GM18867 (cell line): ENCODE measurements around the gene TDO2.
"Not testable (repeated sequence)": the region's sequence is repeated elsewhere in the genome, so short reads cannot be mapped to it uniquely, and the experiment has no call there.

Experiments used
- ATAC-seq: cut with Tn5 transposase; IDR thresholded peaks from one replicate; pipeline ENCODE4 v1.9.1; 2021; ENCODE audit warnings: mild to moderate bottlenecking, moderate library complexity; ENCODE audit not compliant: unreplicated experiment

TDO2 gene

GRCh38 chr4:155906554-155907247 lies 3.2 kb downstream of the TDO2 start:
- ATAC-seq = no peak

- ATAC-seq = no peak
Measured at GRCh38 chr4:155907556-155907955, 4.1 kb downstream of the TDO2 start.

- peak; percentile 93 for ATAC-seq
Measured at GRCh38 chr4:155908187-155909139, 5.0 kb downstream of the TDO2 start.

GRCh38 chr4:155909615-155910226 lies 6.2 kb downstream of the TDO2 start:
- ATAC-seq = no peak

- no peak for ATAC-seq
Measured at GRCh38 chr4:155911905-155912304, 8.4 kb downstream of the TDO2 start.

- ATAC-seq = no peak
Measured at GRCh38 chr4:155914782-155915181, 11.3 kb downstream of the TDO2 start.

GRCh38 chr4:155921597-155921996 lies 18.1 kb downstream of the TDO2 start:
- ATAC-seq = no peak

- ATAC-seq = no peak
Measured at GRCh38 chr4:155924637-155925036, 21.1 kb downstream of the TDO2 start.

GRCh38 chr4:155929833-155930232 lies 26.3 kb downstream of the TDO2 start:
- ATAC-seq = no peak

- no peak for ATAC-seq
Measured at GRCh38 chr4:155930330-155930729, 26.8 kb downstream of the TDO2 start.

- no peak for ATAC-seq
Measured at GRCh38 chr4:155931634-155932033, 28.1 kb downstream of the TDO2 start.

GRCh38 chr4:155934634-155935033 lies 31.1 kb downstream of the TDO2 start:
- not testable (repeated sequence) for ATAC-seq

- no peak for ATAC-seq
Measured at GRCh38 chr4:155935389-155935986, 32.0 kb downstream of the TDO2 start.

GRCh38 chr4:155941085-155941790 lies 37.7 kb downstream of the TDO2 start:
- no peak for ATAC-seq

GRCh38 chr4:155941820-155942219 lies 38.3 kb downstream of the TDO2 start:
- no peak for ATAC-seq

GRCh38 chr4:155943605-155944291 lies 40.3 kb downstream of the TDO2 start:
- ATAC-seq = no peak

- ATAC-seq = no peak
Measured at GRCh38 chr4:155944516-155944915, 41.0 kb downstream of the TDO2 start.

- ATAC-seq = no peak
Measured at GRCh38 chr4:155946486-155946885, 43.0 kb downstream of the TDO2 start.

GRCh38 chr4:155948541-155948940 lies 45.0 kb downstream of the TDO2 start:
- no peak for ATAC-seq

GRCh38 chr4:155950461-155950860 lies 47.0 kb downstream of the TDO2 start:
- ATAC-seq = no peak
